Pons (tissue), 1 donor: ENCODE data around the gene KREMEN1.

Experiments used
- DNase-seq: peaks from one replicate; pipeline ENCODE4 v3.0.0-alpha.2; 2016; ENCODE audit warnings: low spot score

KREMEN1 gene

GRCh38 chr22:29128891-29129807 is 56.3 kb downstream of the KREMEN1 start:
- no peak for DNase-seq

GRCh38 chr22:29129808-29130140 is 56.9 kb downstream of the KREMEN1 start:
- no peak for DNase-seq

DNA sequence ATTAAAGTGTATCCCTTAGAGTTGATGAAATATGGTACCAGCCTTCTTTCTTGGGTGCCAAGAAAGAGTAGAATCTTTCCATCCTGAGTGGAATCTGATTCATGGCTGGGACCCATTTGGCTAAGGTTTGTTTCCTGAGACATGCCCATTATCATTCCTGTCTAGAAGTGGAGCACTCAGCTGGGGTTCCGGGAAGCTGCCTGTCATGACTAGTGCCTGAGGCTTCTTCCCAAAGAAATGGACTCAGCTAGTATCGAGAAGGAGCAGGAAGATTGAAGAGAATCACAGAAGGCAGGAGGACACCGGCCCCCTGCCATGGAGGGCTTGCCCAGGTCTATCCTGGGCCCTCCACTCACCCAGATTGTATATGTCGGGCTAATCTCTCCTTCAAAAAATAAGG is 57.6 kb downstream of the KREMEN1 start:
- no peak for DNase-seq

DNA sequence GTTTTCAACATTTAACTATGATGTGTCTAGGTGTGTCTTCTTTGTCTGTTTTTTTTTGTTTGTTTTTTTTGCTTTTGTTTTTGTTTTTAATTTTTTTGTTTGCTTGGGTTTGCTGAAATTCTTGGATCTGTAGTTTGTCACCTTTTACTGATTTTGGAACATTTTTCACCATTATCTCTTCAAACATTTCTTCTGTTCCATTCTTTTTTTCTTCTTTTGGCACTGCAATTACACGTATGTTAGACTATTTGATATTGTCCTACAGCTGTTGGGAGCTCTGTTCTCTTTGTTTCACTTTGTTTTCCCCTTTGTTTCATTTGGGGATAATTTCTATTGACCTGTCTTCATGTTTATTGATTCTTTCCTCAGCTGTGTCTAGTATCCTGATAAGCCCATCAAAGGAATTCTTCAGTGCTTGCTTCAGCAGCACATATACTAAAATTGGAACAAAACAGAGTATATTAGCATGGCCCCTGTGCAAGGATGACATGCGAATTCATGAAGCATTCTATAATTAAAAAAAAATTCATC is 60.8 kb downstream of the KREMEN1 start:
- DNase-seq: no peak

DNA sequence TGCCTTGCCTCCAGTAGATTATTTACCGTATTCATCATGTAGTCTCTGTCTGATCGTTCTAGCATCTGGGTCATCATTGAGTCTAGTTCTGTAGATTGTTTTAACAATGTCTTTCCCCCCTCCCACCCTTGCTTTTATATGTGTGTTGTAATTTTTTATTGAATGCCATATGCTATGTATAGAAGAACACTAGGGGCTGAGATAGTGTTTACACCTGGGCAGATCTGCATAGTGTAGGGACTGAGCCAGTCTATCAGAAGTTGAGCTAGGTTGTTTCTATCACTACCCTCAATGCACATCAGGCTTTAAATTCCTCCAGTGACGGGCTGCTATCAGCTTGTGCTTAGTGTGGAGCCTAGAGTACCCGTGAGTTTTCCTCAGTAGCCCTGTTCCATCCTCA is 61.6 kb downstream of the KREMEN1 start:
- DNase-seq: no peak

GRCh38 chr22:29136782-29137700 is 64.2 kb downstream of the KREMEN1 start:
- no peak for DNase-seq

DNA sequence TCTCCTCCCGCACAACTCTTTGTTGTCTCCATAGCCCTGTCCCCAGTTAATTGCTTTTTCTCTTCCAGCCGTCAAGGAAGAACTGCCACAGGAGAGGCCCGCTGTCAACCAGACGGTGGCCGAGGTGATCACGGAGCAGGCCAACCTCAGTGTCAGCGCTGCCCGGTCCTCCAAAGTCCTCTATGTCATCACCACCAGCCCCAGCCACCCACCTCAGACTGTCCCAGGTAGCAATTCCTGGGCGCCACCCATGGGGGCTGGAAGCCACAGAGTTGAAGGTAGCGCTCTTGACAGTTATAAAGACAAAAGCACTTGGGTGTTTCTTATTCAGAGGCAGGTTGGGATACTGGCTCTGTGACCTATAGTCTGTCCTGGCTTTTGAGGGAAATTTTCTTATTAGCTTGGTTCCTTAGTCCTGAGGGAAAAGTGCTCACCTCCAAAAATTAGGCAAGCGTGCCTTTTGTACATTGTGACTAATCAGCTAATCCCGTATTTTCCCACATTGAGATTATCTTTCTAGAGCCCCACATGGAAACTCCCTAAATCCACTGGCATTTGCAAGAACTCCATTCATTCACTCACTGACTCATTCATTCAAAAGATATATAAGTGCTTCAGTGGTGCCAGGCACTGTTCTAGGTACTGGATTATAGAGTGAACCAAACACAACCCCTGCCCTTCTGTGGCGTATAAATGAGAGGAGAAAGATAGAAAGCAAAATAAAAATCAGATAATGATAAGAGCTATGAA is 65.9 kb downstream of the KREMEN1 start:
- DNase-seq: no peak

DNA sequence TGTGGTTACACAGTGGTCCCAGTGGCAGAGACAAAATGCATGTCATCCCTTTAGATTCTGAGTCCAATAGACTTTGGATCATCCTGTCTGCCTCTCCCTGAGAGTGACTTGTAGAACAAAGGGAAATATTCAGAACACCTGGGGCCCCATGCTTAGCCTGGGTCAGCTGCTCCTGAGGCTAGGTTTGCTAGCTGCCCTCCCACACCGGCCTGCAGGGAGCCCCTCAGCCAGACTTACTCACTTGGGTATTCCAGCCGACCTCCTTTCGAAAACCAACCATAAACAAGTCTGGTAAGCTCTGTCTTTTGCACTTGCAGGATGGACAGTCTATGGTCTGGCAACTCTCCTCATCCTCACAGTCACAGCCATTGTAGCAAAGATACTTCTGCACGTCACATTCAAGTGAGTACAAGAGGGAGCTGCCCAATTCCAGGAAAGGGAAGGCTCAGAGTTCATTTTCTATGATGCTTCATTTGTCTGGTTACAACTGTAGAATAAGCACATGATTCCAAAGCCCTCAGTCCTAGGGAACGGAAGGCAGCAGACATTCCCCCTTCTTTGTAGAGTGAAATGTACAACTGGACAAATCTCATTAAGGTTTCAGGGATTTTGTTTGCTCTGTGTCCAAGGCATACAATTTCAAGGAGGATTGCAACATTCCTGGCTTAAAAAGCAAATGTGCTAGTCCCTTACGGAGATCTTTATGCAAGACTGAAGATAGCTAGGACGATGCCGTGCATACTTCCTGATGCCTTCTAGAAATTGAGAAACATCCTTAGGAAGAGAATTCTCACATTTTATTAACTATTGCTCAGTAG is 67.3 kb downstream of the KREMEN1 start:
- no peak for DNase-seq

GRCh38 chr22:29141078-29141688 is 68.3 kb downstream of the KREMEN1 start:
- no peak for DNase-seq

GRCh38 chr22:29142116-29142515 is 69.3 kb downstream of the KREMEN1 start:
- DNase-seq: no peak

DNA sequence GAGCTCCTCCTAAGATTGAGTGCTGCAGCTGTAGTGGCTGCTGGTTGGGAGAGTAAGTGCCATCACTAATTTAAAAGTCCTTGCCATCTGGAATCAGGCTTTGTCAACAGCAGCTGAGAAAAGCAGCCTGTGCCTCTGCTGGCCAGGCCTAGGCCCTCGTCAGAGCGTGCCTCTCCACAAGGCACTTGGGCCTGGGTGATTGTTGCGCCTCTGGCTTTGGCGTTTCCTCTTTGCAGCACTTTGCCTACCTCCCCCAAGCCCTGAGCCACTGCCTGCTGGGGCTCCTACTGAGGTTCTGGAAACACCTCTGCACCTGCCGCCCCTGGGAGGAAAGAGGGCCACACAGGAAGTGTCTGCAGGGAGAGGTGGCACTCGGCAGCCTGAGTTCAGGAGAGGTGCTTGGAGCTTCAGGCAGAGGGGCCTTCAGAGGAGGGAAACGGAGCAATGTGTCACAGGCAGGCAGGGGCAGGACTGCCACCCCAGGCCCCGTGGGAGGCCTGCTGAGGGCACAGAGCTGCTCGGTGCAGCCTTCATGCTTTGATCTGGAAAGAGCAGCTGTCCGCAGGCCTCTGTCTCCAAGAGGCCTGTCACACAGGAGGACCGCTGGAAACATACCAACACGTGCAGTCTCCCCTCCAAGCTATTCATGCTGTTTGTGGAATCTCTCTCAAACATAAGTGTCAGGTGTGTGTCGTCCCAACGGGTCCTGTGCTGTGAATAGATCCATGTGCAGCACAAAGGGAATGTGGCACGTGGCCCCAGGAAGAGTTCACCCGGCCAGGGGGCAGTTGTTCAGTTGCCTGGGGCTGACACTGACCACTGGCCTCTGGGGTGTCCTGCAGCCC is 71.3 kb downstream of the KREMEN1 start:
- DNase-seq: no peak

- no peak for DNase-seq
Measured at GRCh38 chr22:29144786-29145160, 71.9 kb downstream of the KREMEN1 start.

- DNase-seq: no peak
Measured at GRCh38 chr22:29145321-29146072, 72.7 kb downstream of the KREMEN1 start.

GRCh38 chr22:29146091-29146560 is 73.3 kb downstream of the KREMEN1 start:
- no peak for DNase-seq

GRCh38 chr22:29146771-29147170 is 73.9 kb downstream of the KREMEN1 start:
- DNase-seq: no peak

GRCh38 chr22:29147331-29147899 is 74.6 kb downstream of the KREMEN1 start:
- DNase-seq: peak; percentile 55

DNA sequence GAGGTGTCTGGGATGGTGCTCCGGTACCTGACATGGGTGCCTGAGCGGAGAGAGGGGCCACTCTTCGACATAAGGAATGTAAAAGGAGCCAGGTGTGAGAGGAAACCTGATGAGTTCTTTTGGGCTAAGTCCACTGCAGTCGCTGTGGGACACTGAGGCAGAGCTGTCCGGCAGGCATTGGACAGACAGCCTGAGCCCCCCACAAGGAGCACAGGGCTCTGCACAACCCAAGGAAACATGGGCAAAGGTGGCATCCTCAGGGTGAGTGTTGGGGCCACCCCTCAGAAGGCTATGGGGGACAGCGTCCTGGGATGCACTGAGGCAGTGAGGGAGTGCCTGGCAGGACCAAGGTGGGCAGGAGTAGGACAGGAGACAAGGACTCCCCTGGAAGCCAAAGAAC is 75.2 kb downstream of the KREMEN1 start:
- no peak for DNase-seq

DNA sequence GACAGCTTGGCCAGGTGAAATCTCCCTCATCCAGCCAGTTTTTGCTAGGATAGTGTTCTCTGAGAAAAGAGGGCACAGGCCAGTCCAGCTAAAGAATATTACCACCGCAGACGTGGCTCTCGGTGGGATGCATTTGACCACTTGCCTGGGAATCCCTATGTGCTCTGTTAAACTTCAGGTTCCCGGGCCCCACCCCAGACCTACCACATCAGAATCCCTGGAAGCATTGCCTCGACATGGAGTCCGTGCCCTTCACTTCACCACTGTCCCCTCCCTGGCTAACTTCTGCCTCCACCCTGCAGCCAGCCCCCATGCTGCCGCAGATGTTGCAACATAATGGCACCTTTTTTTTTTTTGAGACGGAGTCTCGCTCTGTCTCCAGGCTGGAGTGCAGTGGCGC is 76.0 kb downstream of the KREMEN1 start:
- no peak for DNase-seq
